IPS DF 4.7 (cell line): ENCODE data around the gene STEAP1B.
"Not testable (repeated sequence)": the region's sequence is repeated elsewhere in the genome, so short reads cannot be mapped to it uniquely, and the experiment has no call there.

ENCODE experiments used
- DNase-seq: peaks from one replicate; pipeline ENCODE4 v3.0.0-alpha.2; 2013; ENCODE audit warnings: low spot score; ENCODE audit errors: extremely low read depth

The STEAP1B gene

DNA sequence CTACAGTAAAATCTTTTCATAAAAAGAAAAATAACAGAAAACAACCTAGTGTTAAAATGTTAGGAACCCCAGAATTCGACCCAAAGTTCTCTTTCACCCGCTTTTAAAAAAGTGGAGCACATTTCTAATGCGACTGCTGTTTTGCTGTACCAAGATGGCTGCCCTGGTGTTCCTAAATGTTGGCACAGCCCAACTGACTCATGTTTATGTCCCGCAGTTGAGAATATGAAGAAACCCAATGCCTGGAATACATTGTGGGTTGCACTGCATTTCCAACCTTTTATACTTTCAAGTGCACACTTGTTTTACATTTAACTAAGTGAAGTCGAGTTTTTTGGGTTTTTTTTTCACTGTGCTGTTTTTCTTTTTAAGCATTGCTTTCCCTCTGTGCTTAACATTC, 944 bp downstream of the STEAP1B start:
- DNase-seq = no peak

DNA sequence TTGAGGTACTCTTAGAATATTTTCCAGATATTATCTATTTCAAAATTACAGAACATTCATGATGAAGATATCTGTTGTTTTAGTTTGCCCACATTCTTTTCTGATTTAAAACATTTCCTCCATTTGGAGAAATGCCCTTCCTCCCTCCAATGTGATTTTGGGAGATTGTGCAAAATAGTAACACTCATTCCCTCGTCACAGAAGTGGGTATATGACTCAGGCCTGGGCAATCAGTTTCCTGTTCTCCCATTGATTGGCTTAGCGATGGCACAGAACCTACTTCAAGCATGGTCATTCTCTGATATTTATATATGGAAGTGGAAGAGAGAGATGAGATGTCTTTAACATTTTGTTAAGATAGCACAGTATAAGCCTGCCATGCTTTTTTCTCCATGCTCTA, 3.1 kb downstream of the STEAP1B start:
- not testable (repeated sequence) for DNase-seq

DNA sequence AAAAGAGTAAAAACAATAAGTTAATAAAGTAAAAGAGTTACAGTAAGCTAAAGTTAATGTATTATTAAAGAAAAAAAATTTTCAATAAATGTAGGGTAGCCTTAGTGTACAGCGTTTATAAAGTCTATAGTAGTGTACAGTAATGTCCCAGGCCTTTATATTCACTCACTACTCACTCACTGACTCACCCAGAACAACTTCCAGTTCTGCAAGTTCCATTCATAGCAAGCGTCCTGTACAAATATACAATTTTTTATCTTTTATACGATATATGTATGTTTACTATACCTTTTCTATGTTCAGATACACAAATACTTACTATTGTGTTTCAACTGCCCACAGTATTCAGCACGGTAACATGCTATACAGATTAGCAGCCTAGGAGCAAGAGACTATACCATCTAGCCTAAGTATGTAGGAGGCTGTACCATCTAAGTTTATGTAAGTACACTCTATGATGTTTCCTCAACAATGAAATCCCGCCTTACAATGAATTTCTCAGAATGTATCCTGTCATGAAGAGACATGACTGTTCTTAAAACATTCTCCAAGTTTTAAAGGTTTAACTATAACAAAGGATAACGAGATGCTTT, 3.6 kb downstream of the STEAP1B start:
- not testable (repeated sequence) for DNase-seq

DNA sequence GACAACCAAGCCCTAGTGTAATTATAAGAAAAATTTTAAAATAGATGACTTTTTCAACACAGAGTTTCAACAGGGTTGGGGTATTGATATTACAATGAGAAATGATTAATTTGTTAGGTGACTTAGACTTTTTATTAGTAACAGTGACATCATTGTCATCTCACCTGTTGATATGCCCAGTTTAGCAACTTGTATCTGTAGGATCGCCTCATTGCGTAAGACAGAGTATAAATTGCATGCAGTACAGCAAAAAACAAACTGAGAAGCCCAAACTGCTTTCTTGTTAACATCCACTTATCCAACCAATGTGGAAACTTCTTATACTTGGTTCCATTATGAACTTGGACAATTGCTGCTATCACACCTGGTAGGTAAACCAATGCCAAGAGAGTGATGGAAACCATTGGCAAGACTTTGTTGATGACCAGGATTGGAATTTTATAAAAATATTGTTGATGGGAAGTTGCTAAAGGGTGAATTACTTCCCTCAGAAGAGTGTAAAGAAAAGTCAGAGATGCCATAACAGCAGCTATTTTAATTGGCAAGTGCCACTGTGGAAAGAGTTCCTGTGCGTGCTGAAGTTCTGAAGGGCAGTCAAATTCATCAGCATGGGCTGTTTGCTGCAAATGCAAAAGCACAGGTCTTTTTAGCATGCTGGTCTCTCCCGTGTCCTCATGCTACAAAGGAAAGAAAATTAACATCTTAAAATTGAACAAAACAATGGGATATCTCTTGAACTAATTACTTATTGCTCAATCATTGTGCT, 6.6 kb downstream of the STEAP1B start:
- not testable (repeated sequence) for DNase-seq

DNA sequence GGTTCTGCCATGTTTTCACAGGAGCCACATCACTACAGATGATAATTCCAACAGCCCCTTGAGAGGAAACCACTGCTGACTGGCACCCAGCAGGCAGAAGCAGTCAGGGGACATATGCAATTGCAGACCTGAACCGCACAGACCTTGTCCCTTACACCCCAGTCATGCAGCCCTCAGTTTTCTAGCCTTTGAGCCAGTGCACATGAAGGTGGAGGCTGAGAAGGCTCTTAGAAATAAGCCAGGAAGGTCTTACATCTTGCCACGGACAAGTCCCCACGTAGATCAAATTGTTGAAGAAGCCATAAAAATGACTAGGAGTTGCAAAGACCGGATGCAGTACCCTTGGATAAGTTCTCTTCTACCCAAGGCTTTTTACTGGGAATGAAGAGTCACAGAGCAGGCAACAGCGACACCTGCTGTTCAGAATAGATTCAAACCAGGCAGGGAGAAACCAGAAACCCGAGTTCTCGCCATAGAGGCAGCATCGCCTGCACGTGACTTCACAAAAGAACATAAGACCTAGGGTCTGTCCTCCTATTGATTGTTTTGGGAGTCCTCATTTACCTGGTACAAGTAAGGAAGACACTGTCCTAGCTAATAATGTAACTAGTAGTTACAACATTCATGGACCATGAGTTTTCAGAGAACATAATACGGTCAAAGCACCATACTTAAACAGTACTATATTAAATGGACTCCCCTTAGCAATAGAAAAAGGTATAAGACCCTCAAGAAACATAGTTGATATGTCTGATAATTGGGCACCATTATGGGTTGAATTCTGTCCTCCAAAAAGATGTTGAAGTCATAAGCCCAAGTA, 11.1 kb downstream of the STEAP1B start:
- peak; percentile 75 for DNase-seq

DNA sequence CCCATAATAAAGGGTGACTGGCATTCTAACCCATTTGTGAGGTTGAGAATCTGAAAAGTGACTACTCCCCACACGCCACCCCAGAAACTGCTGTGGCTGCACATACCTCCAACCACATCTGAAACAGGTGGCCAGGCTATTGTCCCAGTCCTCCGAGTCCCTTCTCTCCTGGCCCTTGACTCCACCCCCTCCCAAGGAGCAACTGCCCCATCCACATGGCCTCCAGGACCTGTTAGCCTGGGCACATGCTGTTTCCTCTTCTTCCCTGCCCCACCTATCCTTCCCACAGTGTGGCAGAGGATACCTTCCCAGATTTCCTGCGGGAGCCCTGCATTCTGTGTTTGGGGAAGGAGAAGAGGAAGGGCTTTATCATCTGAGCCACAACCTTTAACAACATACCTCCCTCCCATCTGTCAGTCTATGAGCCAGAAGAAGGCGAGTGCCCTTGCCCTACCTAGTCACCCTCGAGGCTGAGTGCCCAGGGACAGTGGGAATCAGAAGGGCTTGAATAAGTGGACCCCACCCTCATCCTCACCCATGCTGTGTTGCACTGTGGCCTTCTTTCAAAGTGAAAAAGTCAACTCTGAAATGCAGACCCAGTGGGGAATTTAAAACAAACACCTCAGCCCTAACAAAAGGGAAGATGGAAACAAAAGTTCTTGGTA, 11.9 kb downstream of the STEAP1B start:
- DNase-seq = no peak

DNA sequence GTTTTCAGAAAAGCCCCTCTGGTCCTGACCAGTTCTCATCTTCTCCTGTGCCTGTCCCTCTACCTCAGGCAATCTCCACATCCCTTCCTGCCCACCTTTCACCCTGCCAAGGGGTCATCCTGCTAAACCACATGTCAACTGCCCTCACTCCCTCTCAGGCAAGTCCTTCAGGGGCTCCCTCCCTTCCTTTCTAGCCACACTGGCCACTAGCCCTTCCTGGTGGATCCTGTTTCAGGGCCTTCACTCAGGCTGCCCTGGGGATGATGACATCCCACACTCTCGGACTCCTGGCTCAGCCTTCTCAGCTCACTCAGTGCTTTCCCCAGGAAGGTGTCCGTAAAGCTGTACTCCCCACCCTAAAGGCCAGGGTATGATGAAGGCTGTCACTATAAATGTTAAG, 13.4 kb downstream of the STEAP1B start:
- DNase-seq = no peak

DNA sequence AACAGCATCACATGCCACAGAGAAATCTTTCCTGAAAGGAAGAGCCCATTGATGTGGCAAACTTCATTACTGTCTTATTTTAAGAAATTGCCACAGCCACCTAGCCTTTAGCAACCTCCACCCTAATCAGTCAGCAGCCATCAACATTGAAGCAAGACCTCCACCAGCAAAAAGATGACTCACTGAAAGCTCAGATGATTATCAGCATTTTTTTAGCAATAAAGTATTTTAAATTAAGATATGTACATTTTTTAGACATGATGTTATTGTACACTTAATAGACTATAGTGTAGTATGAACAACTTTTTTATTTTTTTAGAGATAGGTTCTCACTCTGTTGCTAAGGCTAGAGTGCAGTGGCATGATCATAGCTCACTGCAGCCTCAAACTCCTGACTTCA, 14.8 kb downstream of the STEAP1B start:
- DNase-seq = no peak

DNA sequence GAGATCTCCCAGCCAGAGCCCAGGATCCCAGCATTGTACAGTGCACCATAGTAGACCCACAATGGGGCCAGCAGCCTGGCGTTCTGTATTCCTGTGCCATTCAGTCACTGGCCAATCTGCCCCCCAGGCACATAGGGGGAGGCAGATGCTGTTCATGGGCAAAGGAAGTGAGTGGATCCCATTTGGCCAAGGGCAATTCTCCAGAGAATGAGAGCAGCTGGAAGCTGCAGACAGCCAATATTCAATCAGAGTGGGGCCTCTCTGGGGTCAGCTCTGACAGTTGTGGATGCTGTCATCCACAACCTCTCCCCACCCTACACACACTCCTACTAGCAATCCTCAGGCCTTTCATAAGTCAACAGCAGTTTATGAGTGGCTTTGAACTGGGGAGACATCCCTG, 17.5 kb downstream of the STEAP1B start:
- DNase-seq = no peak

DNA sequence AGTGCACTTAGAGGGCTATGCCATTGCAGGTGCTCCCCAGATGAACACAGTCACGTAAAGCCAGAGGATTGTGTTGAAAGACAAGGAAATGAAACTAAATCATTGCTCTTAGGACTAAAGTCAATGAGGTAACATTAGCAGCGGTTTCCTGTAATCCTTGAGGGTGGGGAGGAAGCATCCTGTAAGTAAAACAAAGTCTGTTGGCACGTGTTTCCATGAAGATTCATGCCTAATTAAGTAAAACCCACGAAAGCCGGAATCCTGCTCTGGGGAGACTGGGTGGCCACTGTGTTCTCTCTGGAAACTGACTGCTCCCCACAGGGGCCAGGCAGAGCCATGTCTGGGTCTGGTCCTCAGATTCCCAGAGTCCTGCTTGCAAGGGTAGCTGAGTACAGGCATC, 18.3 kb downstream of the STEAP1B start:
- DNase-seq = no peak

DNA sequence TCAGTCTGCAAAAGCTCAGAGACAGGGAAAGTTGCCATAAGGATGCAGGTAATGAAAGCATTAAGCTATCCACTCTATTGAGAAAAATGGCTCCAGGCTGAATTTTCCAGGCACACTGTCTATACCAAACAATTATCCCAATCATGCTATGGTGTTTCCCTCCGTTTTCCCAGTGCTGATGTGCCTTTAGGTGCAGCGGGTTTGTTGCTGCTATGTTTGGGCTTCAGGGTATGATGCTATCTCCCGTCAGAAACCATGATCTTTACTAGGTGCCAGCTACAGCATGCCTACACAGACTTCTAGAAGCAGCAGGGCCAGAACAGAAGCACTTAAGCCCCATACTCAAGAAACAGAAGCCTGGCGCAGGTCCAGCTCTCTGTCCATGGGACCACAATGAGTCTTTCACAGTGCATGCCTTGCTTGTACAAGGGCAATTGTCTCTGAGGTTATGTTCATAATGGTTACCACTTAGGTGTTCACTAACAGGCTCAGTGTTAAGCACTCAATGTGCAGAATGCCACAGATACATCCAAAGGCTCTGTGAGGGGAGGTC, 19.4 kb downstream of the STEAP1B start:
- DNase-seq = no peak

DNA sequence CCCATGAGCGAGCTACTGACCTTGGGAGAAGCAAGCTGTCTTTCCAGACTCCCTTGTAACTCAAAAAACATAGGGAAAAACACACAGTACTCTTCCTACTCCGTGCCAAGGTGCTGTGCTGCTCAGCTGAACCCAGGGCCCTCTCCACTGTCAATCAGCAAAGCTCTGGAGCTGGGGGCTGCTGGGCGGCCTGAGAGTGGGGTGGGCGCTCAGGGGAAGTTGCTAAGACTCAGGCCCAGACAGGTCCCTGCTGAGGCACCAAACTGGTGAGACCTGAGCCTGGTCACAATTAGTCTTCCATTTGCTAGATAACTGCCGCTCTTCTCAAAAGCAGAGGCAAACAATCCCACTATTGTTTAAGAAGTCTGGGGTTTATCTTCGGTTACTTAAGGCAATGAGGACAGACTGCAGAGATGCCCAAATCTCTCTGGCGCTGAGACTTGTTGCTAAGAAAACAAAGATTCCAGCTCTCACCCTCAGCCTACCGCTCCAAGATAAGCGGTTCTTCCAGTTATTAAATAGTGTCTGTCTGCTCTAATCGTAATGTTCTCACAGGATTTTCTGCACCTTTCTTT, 22.0 kb downstream of the STEAP1B start:
- no peak for DNase-seq

DNA sequence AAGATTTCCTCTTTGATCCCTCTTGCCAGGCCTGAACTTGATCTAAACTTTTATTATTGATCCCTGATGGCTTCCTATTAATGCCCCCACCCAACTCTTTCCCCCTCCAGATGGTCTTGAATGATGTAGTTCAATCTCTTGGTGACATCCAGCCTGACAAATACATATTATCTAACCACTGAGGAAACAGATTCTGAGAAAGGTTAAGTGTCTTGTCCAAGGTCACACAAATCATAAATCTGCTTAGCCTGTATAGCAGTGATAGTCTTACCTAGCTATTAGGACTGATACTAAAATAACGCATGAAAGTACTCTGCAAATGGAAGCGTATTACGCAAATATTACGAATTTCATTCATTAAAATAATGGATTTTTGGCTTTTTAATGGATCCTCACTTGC, 22.7 kb downstream of the STEAP1B start:
- DNase-seq = no peak

DNA sequence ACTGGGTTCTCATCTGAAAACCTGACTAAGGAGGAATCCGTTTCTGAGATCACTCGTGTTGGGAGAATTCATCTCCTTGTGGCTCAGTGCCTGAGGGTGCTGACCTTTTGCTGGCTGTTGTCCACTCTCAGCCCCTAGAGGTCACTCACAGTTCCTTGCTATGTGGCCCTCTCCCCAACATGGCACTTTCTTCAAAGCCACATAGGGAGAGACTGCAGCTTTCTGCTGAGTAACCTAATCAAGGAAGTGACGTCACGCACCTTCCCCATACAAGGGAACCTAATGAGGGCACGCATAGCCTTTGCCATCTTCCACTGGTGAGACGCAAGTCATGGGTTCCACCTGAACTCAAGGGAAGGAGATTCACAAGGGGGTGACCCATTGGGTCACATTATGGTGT, 23.2 kb downstream of the STEAP1B start:
- DNase-seq = no peak

DNA sequence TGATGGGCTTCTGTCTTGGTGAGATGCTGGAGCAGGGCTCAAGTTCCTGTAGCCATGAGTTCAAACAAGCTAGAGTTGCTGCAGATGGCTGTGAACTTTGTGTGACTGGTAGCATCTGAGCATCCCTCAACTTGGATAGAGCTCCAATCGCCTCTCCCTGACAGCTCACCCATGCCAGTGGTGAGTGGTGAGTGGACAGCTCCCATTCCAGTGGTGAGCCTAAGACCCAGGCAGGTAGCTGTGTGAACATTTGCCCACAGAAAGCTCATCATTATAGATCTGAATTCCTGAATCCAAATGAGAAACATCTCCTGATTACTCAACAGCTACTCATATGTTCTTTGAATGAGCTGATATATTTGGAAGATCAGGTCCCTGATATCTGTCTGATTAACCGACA, 25.3 kb downstream of the STEAP1B start:
- DNase-seq = no peak

DNA sequence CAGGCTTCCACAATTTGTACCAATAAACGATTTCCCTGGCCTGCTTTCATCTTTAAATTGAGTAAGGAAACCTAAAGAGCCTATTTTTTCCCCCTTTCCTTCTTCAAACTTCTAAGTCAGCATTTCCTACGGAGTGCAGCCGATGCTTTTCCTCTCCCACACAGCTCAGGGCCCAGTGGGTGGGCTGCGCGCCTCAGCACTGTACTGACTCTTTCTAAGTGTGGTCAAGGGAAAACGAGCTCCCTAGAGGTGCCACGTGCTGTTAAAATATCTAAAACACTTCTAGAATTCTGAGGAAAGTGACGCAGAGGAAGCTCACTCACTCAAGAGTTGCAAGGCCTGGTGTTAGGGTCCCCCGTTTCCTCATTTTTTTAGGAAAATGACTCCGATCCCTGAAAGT, 29.0 kb downstream of the STEAP1B start:
- DNase-seq = no peak

DNA sequence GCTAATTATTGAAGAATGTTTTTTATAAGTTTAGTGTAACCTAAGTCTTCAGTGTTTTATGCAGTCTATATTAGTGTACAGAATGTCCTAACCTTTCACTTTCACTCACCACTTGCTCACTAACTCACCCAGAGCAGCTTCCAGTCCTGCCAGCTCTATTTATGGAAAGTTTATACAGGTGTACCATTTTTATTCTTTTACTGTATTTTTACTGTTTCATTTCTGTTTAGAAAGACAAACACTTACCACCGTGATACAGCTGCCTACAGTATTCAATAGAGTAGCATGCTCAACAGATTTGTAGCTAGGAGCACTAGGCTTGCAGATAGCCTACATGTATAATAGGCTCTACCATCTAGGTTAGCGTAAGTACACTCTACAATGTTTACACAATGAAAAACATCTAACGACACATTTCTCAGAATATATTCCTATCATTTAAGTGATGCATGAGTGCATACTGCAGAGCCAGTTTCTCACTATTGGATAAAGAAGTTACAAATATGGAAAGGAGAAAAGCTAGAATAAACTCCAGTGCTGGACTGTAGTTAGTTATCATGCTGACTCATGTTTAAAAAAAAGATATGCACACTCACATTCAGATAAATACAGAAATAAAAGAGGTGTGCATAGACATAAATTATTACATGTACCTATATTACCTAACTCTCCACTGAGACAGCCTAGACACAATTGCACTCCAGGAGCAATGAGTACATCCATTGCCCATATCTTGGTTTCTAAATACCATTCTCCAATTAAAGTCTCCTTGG, 30.4 kb downstream of the STEAP1B start:
- no peak for DNase-seq

DNA sequence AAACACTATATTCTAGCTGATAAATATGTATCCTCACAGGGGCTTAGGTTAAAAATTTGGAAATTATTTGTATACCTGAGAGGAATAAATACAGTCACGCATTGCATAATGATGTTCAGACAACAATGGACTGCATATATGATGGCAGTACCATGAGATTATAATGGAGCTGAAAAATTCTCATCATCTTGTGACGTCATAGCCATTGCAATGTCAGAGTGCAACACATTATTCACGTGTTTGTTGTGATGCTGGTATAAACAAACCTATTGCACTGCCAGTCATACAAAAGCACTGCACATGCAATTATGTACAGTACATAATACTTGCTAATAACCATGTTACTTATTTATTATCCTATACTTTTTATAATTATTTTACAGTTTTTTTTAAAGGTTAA, 31.4 kb downstream of the STEAP1B start:
- no peak for DNase-seq

DNA sequence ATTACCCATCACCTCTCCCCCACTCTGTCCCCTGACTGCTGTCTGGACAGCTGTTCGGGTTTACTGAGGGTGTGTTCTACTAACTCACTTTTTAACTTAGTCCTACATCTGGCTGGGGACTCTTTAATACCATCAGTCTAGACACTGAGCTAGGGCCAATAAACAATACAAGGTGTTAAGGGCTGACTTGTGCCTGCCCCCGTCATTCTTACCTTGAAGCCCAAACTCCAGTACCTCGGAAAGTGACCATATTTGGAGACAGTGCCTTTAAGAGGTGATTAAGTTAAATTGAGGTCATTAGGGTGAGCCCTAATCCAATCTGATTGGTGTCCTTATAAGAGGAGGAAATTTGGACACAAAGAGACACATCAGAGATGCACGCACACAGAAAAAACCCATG, 35.7 kb downstream of the STEAP1B start:
- DNase-seq = no peak

DNA sequence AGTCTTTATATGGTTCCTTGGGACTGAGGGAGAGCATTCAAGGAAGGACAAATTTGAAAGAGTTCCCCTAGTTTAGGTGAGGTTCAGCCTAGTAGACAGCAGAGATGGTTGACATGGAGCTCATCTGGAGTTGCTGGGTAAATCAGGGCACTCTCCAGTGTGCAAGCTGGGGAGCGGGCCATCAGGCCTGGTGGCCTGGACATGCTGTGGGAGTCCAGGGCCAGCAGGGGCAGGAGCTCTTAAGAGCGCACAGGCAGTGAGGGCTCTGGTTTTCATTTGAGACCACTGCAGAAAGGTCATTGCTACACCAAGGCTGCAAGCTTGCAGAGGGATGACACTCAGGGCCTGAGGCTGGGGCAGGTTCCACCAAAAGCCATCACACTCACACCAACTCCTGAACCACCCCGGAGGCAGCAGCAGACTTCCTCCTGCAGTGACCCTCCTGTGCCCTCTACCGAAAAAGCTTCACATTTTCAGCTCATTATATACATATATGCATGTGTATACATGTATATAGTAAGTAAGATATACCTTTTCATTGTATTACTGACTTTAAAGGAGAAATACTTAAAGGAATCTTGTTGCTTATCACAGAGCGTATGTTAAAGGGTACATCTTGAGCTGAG, 39.5 kb downstream of the STEAP1B start:
- no peak for DNase-seq
